Limb (tissue), 2 donors: ENCODE results near the gene LMO7.
"Not testable (repeated sequence)": the region's sequence is repeated elsewhere in the genome, so short reads cannot be mapped to it uniquely, and the experiment has no call there.

ENCODE experiments used
- DNase-seq, 2 donors: peaks; one replicate each; pipeline ENCODE4 v3.0.0-alpha.2; 2016; ENCODE audit errors: extremely low spot score in 2 of 2

The LMO7 gene

DNA sequence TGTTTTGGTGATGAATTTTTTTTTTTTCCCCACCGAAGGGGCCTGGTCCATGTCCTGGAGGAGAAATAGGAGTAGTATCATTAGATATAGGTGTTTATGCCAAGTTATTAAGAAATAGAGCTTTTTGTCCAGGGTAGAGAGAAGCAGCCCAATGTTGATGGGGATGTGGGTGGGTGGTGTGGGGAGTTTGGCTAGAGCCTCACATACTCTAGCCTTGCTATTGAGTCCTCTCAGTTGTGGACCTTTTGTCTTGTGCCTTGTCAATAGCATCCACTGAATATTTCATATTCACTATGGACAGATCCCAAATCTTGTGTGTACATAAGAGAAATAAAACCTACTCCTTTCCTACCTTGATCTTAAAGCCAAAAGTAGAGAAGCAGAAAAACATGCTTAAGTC lies 134.0 kb downstream of the LMO7 start:
- DNase-seq, result no peak

DNA sequence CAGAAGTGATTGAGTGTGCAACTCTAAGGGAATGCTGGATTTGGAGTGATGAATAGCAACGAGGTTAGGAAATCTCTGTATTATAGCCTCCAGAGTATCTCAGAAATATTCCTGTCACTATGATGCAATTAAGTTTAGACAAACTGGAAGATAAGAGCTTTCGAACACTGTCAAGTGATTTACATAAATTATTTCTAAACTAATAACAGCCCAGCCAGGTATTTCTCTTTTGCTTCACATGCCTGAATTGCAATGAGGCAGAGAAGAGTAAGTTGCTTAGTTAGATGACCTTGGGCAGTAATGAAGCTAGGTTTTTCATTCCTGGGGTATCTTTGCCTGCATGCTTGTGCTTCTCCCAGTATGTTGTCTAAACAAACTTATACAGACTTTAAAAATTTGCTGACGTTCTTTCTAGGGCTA lies 134.5 kb downstream of the LMO7 start:
- DNase-seq, result no peak

DNA sequence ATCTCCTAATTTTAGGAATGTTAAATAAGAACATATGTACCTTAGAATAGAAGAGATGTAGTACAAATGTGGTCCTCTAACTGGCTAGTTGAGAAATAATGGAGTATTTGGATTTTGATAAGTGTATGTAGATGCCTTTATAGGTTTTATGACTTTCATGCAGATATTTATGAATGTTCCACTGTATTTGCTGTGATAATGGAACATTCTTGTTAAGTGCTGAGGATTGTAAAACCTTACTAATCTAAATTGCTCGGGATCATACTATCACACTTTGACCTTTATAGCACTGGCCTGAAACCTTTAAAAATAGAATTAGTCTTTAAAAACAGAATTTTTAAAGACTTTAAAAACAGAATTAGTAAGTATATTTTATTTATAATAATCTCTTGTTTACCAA lies 135.1 kb downstream of the LMO7 start:
- no peak for DNase-seq

DNA sequence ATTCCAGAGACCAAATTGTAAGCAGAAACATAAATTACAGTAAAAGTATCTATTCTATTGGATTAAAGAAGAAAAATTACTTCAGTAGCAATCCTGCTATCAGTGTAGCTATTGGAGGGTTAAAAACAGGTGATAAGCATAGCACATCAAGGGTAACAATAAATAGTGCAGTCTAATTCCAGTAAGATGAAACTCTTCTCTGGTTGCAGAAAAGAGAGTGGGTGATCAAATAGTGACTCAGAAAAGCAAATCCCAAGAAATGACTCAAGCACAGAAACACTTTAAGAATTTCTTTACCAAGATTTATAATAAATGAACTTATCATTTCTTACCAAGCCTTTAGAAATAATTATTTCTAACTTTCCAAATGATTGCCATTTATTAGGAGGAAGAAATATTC lies 135.7 kb downstream of the LMO7 start:
- DNase-seq, result no peak

DNA sequence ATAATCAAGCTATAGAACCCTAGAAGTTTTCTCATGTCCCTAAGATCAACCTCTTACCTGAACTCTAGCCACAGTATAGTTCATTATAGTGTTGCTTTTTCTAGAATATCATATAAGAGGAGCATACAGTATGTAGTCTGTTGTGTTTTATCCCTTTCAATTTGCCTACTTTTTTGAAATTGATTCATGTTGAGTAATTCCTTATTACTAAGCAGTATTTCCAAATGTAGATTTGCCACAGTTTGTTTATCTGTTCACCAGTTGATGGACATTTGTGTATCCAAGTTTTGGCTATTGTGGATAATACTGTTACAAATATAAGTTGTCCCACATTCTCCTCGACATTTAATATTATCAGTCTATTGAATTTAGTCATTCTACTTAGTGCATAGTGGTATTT lies 138.0 kb downstream of the LMO7 start:
- DNase-seq, result no peak

DNA sequence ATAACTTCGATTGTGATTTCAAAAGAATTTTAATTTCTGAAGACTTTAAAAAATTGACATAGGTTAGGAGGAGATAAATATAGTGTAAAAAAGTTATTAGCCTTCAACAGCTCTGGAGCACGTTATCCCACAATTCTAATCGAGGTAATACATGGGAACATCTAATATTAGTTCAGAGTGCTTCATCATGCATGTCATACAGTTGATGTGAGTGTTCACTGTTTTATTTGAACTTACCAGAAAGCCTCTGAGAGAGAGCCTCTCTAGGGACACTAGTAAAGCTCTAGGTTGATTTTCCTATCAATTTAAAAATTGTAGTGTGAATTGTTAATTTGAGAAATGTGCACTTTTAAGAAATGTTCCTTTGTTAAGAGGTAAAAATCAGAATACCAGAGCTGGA lies 140.4 kb downstream of the LMO7 start:
- DNase-seq, result no peak

DNA sequence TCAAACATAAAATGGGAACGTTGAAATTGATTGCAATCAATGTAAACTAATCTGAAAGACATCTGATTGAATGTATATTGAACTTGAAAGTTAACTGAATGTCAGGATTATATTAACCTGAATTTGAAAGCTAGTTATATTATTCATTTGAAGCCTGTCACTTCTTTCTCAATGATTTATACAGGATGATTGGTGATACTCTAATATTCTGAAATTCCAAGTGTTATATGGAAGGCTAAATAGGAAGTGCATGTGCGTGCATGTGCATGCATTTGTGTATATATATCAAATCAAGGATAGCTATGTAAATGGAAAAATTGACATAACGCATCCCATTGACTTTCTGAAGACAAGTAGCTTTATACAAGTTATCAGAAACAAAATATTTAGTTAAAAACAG lies 143.3 kb downstream of the LMO7 start:
- no peak for DNase-seq

DNA sequence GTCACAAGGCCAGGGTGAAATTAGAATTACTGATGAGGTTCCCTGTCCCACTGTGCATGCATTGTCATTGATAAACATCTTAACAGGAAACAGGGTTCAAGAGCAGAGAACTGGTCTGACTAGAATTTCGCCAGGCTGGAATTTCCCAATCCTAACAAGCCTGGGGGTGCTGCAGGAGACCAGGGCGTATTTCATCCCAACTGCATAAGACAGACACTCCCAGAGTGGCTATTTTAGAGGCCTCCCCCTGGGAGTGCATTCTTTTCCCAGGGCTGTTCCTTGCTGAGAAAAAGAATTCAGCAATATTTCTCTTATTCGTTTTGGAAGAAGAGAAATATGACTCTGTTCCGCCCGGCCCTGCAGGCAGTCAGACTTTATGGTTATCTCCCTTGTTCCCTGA lies 144.0 kb downstream of the LMO7 start:
- DNase-seq, result not testable (repeated sequence)

DNA sequence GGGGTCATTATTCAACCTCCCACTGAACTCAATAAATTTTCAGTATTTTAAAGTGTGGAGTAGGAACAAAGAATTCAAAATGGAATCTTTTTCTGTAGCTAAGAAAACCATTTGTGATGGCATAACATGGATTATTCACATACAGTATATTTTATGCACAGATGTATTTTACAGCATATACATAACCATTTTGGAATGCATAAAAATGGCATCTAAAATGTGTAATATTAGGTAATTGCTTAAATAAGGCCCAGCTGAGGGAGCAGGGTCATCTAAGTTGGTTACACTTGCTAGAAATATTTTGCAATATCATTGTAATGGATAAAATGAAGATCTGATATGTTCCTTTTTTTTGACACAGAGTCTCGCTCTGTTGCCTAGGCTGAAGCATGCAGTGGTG lies 146.9 kb downstream of the LMO7 start:
- no peak for DNase-seq

DNA sequence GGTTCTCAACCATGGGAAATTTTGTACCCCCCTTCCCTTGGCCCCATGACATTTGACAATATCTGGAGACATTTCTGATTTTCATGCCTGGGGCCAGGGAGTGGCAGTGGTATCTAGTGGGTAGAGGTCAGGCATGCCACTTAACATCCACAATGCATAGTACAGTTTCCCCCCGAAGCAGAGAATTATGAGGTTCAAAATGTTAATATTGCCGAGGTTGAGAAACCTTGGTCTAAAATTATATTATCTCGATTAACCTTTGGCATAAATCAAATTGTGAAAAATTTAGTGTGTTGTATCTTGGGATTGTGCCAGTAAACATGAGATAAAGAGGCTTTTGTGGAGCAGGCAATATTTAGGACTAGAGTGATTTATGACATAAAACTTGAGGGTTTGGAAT lies 147.9 kb downstream of the LMO7 start:
- DNase-seq, result no peak

DNA sequence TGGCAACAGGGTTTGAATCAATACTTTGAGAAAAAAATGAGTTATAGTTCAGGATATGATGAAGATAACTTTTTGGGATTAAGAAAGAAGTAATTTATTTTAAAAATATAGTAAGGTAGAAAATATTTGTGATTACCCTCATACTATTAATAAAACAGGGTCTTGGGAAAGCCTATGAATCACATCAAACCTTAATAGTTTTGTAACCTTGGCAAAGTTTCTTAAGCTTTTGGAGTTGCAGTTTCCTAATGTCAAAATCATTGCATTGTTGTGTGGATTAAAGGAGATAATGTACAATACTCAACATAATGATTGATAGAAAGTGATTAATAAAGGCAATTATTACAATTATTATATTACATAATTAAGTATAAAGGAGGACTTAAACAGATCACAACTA lies 149.0 kb downstream of the LMO7 start:
- no peak for DNase-seq

DNA sequence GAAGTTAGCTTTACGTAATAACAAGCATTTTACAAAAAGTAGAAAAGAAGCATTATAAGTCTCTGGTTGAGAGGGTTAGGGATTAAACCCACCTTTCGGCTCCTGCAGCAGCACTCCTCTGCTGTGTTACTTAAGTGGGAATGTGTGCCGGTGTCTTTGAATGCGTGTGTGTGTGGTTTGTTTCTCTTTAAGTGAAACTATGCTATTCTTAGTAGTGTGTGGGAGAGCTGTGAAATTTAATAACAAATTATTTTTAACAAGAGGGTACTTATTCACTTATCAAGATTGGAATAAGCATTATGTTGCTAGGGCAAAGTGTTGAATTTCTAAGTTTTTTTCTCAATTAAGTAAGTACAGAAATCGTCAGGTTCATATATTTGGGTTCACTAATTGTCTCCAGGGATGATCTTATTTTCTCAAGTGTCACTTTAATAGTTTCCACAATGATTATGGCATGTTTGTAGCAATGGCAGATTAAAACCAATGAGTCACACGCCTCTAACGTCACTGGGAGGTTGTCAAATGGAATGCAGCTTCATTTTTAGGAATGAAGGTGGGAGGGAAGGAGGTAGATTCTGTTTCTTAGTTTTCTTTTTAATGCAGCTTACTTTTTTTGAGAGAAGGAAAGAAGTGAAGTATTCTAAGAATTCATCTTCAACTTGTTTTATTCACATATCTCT lies 151.3 kb downstream of the LMO7 start:
- DNase-seq, result no peak

DNA sequence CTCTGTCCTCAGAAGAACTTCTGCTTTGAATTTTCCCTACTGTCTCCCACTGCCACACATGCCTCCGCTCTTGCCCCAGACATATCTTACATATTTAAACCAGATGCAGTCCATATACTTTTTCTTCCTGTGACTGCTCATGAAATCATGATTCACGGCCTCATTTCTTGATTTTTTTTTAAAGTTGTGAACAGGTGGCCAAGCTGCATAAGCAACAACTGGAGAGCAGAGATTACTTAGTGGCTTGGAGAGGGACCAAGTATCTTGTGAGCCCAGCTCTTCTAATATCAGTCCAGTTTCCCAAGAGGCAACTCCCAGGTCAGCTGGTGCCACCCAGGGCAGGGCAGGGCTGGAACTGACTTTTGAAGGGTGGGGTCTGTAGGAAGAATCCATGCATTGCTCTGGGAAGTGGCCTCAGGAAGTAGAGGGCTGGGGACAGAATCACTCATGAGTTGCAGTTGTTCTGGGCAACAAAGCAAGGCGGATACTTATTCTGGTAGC lies 152.4 kb downstream of the LMO7 start:
- DNase-seq, result peak; percentile 43 to 68

DNA sequence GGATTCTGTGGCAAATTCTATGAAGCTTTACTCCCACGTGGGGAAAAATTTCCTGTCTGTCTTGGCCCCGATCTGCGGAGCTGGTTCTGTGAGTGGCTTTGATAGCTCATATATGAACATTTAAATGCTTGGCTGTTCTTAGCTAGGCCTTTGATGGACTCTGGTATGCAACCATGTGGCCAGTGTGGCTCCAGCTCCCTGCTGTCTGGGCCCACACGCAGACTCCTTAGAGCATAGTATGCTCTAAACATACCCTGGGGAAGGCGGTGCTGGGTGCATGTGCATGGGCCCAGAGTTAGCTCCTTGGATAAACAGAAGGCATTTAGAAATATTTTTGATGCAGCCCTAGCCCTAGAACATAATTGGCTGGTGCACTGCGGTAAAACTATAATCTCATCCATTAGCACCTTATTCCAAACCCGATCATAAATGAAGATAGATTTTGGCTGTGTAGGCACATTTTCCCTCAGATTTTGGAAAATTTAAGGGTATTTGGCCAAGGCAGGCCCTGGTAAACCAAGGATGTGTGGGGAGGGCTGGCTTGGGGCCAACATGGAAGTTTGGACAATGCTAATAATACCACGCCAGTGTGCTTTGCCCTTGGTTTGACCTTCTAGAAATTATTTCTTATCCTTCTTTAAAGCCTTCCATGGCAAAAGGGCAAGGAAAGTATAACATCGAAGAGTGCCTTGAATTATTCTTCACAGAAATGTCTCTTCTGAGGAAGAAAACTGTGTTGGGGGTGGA lies 153.5 kb downstream of the LMO7 start:
- no peak for DNase-seq

DNA sequence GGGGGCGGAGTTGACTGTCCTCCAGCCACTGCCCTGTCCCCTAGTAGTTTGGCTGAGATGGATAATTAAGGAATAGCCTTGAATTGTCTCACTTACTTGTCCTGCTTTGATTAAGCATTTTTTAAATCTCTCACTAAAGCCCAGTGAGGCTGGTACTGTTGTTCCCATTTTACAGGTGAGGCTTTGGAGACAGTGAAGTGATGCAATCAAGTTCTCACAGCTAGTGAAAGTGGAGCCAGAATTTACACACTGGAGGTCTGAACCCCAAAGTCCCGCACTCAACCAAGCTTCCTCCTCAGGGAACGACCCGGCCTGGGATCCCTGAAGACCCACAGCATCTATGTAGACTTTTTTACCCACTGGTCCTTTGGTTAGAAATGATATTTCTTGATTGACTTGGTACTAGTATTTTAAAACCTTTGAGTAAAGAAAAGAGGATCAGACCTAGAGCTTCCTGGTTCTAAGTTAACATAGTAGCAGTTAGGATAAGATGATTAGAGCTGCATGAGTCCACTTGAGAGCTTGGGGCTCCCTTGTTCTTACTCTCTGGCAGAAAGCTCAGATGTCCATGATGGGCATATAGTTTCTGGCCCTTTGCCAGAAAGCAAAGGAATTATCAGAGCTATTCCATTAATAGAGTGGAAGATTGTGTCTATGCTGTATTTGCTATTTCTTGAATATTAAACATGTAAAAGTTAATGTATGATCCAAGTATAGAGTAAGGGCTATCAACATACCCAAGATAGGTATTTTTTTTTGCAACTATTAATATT lies 154.3 kb downstream of the LMO7 start:
- no peak for DNase-seq

DNA sequence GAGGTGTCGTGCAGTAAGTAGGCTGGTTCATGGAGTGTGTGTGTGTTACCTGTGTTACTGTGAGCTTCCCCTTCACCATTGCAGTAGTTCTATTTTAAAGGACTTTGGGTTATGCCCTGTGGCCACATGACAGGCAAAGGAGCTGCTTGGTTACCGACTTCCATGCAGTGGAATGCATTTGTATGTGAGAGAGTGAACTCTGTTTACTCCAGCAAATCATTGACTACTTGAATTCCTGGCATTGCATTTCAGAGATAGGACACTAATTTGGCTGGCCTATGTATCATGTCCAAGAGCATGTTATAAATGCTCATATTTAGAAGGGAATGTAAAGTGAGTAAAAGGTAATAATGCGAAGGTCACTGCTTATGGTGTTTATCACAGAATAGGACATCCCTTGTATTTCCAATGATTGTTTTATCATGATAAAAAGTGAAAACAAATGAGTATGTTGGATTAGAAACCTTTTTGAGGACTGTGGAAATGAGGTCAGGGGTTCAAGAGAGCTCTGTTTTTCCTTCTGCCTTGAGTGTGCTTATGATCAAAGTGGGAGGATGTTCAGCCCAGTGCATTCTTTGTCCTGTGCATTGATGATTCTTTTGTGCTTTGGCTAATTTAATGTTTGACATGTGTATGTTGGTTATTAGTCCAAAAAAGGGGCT lies 156.5 kb downstream of the LMO7 start:
- no peak for DNase-seq

DNA sequence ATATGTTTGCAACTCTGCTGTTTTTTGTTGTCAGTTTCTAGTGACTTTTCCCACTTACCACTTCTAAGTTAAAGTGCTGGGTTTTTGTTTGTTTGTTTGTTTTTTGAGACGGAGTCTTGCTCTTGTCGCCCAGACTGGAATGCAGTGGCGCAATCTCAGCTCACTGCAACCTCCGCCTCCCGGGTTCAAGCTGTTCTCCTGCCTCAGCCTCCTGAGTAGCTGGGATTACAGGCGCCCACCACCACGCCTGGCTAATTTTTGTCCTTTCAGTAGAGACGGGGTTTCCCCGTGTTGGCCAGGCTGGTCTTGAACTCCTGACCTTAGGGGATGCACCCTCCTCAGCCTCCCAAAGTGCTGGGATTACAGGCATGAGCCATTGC lies 157.0 kb downstream of the LMO7 start:
- not testable (repeated sequence) for DNase-seq

DNA sequence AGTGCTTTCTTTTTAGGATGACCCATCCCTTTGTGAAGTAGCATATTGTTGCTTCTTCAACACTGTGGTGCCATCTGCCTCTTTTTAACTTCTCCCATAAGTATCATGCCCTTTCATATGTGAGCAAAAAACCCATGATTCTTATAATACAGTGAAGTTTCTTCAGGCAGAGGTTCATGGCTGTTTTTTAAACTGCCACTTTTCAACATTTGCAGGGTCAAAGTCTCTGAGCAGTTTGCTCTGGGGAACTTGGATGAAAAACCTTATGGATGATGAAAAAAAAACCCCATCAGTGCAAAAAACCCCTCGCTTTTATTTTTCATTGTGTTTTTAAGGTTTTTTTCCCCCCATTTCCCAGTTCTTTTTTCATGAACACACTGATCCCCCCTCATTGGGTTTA lies 158.5 kb downstream of the LMO7 start:
- DNase-seq, result no peak

DNA sequence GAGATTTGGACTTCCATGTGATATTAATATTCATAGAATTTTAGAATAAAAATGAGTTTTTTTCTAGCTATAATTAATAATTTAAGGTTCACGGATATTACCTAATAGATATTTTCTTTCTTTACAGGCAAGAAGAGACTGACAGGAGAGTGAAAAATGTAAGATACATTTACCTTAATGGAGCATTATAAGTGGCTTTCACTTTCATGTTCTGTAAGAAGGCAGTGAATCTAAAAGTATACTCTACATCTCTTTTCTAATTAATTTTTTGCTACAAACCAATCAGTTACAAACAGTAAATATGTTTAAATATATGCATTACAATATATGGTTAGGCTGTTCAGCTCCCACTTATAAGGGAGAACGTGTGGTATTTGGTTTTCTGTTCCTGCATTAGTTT lies 159.1 kb downstream of the LMO7 start:
- no peak for DNase-seq

DNA sequence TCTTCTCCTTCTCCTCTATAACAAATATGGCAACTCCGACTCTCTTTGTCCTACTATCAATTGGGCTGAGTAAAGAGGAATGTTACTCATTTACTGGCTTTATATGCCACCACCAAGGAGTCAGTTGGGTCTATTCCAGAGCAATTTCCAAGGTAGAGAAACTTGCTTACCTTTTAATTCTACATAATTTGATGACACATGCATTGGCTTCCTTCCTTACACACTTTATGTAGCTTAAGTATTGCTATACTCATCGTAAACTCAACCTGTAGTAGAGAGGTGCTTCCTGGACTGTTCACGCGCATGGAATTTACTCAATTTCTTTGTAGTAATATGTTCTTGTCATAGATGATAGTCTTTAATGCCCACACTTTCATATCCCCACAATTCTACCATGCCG lies 160.7 kb downstream of the LMO7 start:
- no peak for DNase-seq

DNA sequence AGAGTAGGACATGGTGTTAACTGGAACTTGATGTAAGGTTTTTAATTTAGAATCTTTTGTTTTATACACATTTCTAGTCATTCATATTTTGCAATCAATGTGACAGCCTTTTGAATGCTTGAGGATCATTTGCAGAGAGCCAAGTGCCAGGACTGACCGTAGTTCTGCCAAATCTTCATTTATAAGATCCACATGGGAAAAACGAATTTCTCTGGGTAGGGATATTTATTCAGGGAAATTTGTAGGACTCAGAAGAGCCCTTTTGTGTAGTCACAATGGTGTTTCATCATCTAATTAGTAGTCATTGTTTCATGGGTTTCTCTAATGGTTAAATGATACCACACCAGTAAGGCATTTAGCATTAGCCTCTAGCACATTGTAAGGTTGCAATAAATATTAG lies 161.1 kb downstream of the LMO7 start:
- DNase-seq, result no peak

DNA sequence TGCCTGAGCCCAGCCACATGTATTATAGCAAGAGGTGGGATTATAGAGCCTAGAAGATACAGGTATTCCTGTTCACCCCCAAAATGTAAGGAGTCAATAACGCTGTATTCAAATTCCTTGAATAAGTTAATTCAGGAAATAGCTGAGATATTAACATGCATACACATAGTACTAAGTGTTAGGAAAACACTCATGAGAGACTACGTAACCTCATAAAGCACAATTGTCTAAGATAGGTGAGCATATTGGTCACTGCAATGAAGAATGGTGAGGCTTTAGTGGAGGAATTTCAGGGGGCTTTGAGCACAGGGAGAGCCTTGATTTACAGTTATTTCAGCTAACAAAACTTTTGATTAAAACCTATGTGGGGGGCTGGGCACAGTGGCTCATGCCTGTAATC lies 161.6 kb downstream of the LMO7 start:
- no peak for DNase-seq
